Stomach (tissue), 9 donors: Measurements from ENCODE around the gene ALG1L2. TPM values are rescaled to one million over a fixed set of nuclear protein-coding genes. Genes with fewer than 3 reads are reported as not detected.
"Not testable (repeated sequence)": the region's sequence is repeated elsewhere in the genome, so short reads cannot be mapped to it uniquely, and the experiment has no call there.

Source experiments
- DNase-seq, 2 donors: peaks; one replicate each; pipeline versions ENCODE4 v3.0.0 to v3.0.0-alpha.2; 2013 to 2019
- H3K27ac ChIP-seq, 5 donors: fragments of 200-600 bp in 4 of 5; sonication (generic) in 4 of 5; one replicate each; pipeline ENCODE4 v1.5.1; 2013 to 2019; ENCODE audit warnings: mild to moderate bottlenecking in 1 of 5, moderate library complexity in 1 of 5
- H3K27me3 ChIP-seq, 3 donors: fragments of 200-600 bp; sonication (generic); one replicate each; pipeline ENCODE4 v1.5.1; 2017 to 2019; ENCODE audit warnings: mixed run types in 1 of 3
- H3K36me3 ChIP-seq, 4 donors: fragments of 200-600 bp; sonication (generic); 1 replicate in 3 of 4; 2 replicates in 1 of 4; pipeline ENCODE4 v1.5.1; 2016 to 2019
- H3K4me1 ChIP-seq, 4 donors: fragments of 200-600 bp; sonication (generic); one replicate each; pipeline ENCODE4 v1.5.1; 2016 to 2019
- H3K4me3 ChIP-seq, 4 donors: fragments of 200-600 bp; sonication (generic) in 3 of 4; one replicate each; pipeline ENCODE4 v1.5.1; 2016 to 2019; ENCODE audit warnings: mild to moderate bottlenecking in 1 of 4
- H3K9me3 ChIP-seq, 4 donors: fragments of 200-600 bp; sonication (generic); one replicate each; pipeline ENCODE4 v1.5.1; 2016 to 2019
- CTCF ChIP-seq, 7 experiments: fragments of 450-650 bp in 4 of 7; fragments of 200-600 bp in 3 of 7; sonication (generic) in 3 of 7; IDR thresholded peaks; one replicate each; pipeline ENCODE4 v1.5.1; 2016 to 2019; ENCODE audit warnings: antibody characterized with exemption in 7 of 7, control low read depth in 2 of 7, mild to moderate bottlenecking in 1 of 7
- EP300 ChIP-seq: sonication (generic); formaldehyde crosslinking; IDR thresholded peaks from one replicate; pipeline ENCODE4 v1.6.1; 2017; ENCODE audit warnings: antibody characterized with exemption
- POLR2A ChIP-seq, 4 donors: fragments of 450-650 bp; IDR thresholded peaks; one replicate each; pipeline ENCODE4 v1.6.1; 2016; ENCODE audit warnings: antibody characterized with exemption in 4 of 4, control low read depth in 2 of 4, mild to moderate bottlenecking in 1 of 4, moderate library complexity in 1 of 4
- POLR2AphosphoS5 ChIP-seq, 3 donors: sonication (generic); formaldehyde crosslinking; IDR thresholded peaks; one replicate each; pipeline ENCODE4 v1.6.1; 2016; ENCODE audit warnings: antibody characterized with exemption in 3 of 3
- WGBS, 5 donors: extraction: QIAGEN DNeasy Blood & Tissue Kit in 3 of 5; methylation state at CpG; one replicate each; pipeline versions ENCODE4 v1.1.5 to v1.1.7; 2013 to 2018; 5-methylcytosine and 5-hydroxymethylcytosine counted together
- intact Hi-C: fragments of 100-400 bp; cut with DNase I; formaldehyde crosslinking; loops from one replicate; pipeline ENCODE4 v1.15.1; 2023; ENCODE audit warnings: low total_unique reads
- polyA plus RNA-seq, 3 donors: library from polyadenylated mRNA; stranded (reverse); fragments of 200-250 nt; gene quantifications; one replicate each; pipeline ENCODE4 v1.2.3, GENCODE V29; 2013
- total RNA-seq, 5 donors: library from RNA; depleted of rRNA; stranded (reverse); fragments of >200 nt; gene quantifications; one replicate each; pipeline versions ENCODE4 v1.1.0 to v1.2.3, GENCODE V29; 2014 to 2016
- donor health status: healthy with polysubstance abuse.
- donor health status: Bipolar disorder and iron deficiency.
- donor health status: healthy.

ALG1L2 gene
- total and polyA plus RNA-seq, 8 donors, result not detected

- Histone ChIP-seq H3K4me1 (peaks cover 6 to 19% (median 12%) of the 10 kb centered on the region in 4 donors), H3K9me3 (no peaks in the 10 kb centered on the region), H3K27ac (peak overlapping the region; percentile 84 to 92 (median 85)), H3K27me3 (no peaks in the 10 kb centered on the region), H3K4me3 (peak overlapping the region; percentile 79 to 94 (median 82)), H3K36me3 (peaks cover 0 to 5% (median 0%) of the 10 kb centered on the region in 4 donors)
- intact Hi-C loops, result no loop called here
- peak; percentile 99 for DNase-seq
- 0 to 1% (median 0%) methylated on average over 47 to 54 of the region's 54 CpGs for WGBS, 5 donors
- no peak for TF ChIP-seq CTCF (IDR thresholded peaks at IDR 0.05)
- TF ChIP-seq POLR2AphosphoS5 (IDR thresholded peaks at IDR 0.05), result peak in 2 of 3 donors; percentile 3 to 16
Measured at GRCh38 chr3:130111185-130111864, 29.7 kb downstream of the ALG1L2 start.

GRCh38 chr3:130111865-130112747 lies 30.5 kb downstream of the ALG1L2 start:
- intact Hi-C loops, H3K36me3 ChIP-seq: not testable (repeated sequence)
- H3K4me3 ChIP-seq, result peak overlapping the region; percentile 53 to 94 (median 80)

GRCh38 chr3:130112748-130113073 lies 31.1 kb downstream of the ALG1L2 start:
- 2 to 21% (median 11%) methylated on average over 7 of the region's 7 CpGs for WGBS, 5 donors
- Histone ChIP-seq H3K27ac (peak overlapping the region; percentile 83 to 92 (median 85)), H3K4me3 (peak overlapping the region; percentile 53 to 94 (median 80)), H3K4me1 (peaks cover 6 to 19% (median 12%) of the 10 kb centered on the region in 4 donors)
- H3K27me3 ChIP-seq, DNase-seq, H3K9me3 ChIP-seq, intact Hi-C loops, H3K36me3 ChIP-seq: not testable (repeated sequence)

More at GRCh38 chr3:130111865-130112747, 30.5 kb downstream of the ALG1L2 start:
- peak; percentile 98 to 100 for DNase-seq
- not testable (repeated sequence) for H3K9me3 ChIP-seq, H3K27me3 ChIP-seq
- Histone ChIP-seq H3K4me1 (peaks cover 6 to 19% (median 12%) of the 10 kb centered on the region in 4 donors), H3K27ac (peak overlapping the region; percentile 83 to 92 (median 85))
- WGBS, 5 donors, result 1 to 2% (median 1%) methylated on average over 36 to 62 of the region's 63 CpGs

- H3K36me3 ChIP-seq, H3K4me3 ChIP-seq, intact Hi-C loops, DNase-seq, H3K9me3 ChIP-seq, H3K27me3 ChIP-seq, H3K27ac ChIP-seq: not testable (repeated sequence)
- WGBS, 5 donors, result 44 to 90% (median 81%) methylated on average over 2 of the region's 2 CpGs
- H3K4me1 ChIP-seq, result peaks cover 6 to 17% (median 10%) of the 10 kb centered on the region in 4 donors
Measured at GRCh38 chr3:130115400-130115799, 33.8 kb downstream of the ALG1L2 start.

GRCh38 chr3:130117933-130118332 lies 36.3 kb downstream of the ALG1L2 start:
- H3K4me3 ChIP-seq, result no peak overlapping the region
- no peak overlapping the region for H3K27ac ChIP-seq
- H3K9me3 ChIP-seq, result no peaks in the 10 kb centered on the region
- intact Hi-C loops, result no loop called here
- no peak for DNase-seq
- TF ChIP-seq POLR2A (IDR thresholded peaks at IDR 0.05) (no peak), EP300 (no peak), POLR2AphosphoS5 (IDR thresholded peaks at IDR 0.05) (no peak), CTCF (IDR thresholded peaks at IDR 0.05) (no peak)
- H3K4me1 ChIP-seq, result peaks cover 0 to 5% (median 0%) of the 10 kb centered on the region in 4 donors
- H3K36me3 ChIP-seq, result no peaks in the 10 kb centered on the region
- no peaks in the 10 kb centered on the region for H3K27me3 ChIP-seq

- DNase-seq, result peak in 1 of 2 donors; percentile 60
- H3K4me3 ChIP-seq, H3K27ac ChIP-seq, H3K27me3 ChIP-seq, H3K4me1 ChIP-seq, H3K36me3 ChIP-seq, intact Hi-C loops, H3K9me3 ChIP-seq: not testable (repeated sequence)
- WGBS, 5 donors, result 52 to 61% (median 56%) methylated on average over 8 to 9 of the region's 9 CpGs
Measured at GRCh38 chr3:130119824-130120223, 38.2 kb downstream of the ALG1L2 start.

GRCh38 chr3:130120291-130120690 lies 38.7 kb downstream of the ALG1L2 start:
- 78 to 94% (median 88%) methylated on average over 3 of the region's 3 CpGs for WGBS, 5 donors
- H3K36me3 ChIP-seq, DNase-seq, H3K27me3 ChIP-seq, H3K9me3 ChIP-seq, H3K4me3 ChIP-seq, intact Hi-C loops, H3K27ac ChIP-seq, H3K4me1 ChIP-seq: not testable (repeated sequence)

GRCh38 chr3:130122891-130123775 lies 41.5 kb downstream of the ALG1L2 start:
- WGBS, 5 donors, result 46 to 60% (median 53%) methylated on average over 17 of the region's 17 CpGs
- H3K36me3 ChIP-seq, H3K4me1 ChIP-seq, H3K27me3 ChIP-seq, H3K4me3 ChIP-seq, H3K9me3 ChIP-seq, H3K27ac ChIP-seq, intact Hi-C loops: not testable (repeated sequence)
- peak in 1 of 2 donors; percentile 50 for DNase-seq

GRCh38 chr3:130125406-130125805 lies 43.8 kb downstream of the ALG1L2 start:
- H3K27me3 ChIP-seq, H3K4me3 ChIP-seq, DNase-seq, H3K4me1 ChIP-seq, H3K36me3 ChIP-seq, H3K9me3 ChIP-seq, intact Hi-C loops, H3K27ac ChIP-seq: not testable (repeated sequence)
- whole genome bisulfite sequencing, 5 donors, result 79 to 85% (median 82%) methylated on average over 2 of the region's 2 CpGs
